ENCODE measurements around the gene NAPSA.
A peak's percentile ranks its signal among the peaks of the same experiment; 100 is the strongest.

Gene NAPSA

GRCh38 chr19:50378863-50379236 lies 13.4 kb upstream of the NAPSA start:
- TF ChIP-seq CTCF (IDR thresholded peaks at IDR 0.05; ENCODE audit: insufficient read depth, low read depth, low read length, missing control alignments) = no peak
- H3K4me3 ChIP-seq (ENCODE audit: low read depth, low read length) = no peak overlapping the region
- no peak for DNase-seq (ENCODE audit: low read depth)

- no peak for TF ChIP-seq CTCF (IDR thresholded peaks at IDR 0.05; ENCODE audit: insufficient read depth, low read depth, low read length, missing control alignments)
- no peak for DNase-seq (ENCODE audit: low read depth)
- H3K4me3 ChIP-seq (ENCODE audit: low read depth, low read length) = no peak overlapping the region
Observed at GRCh38 chr19:50378169-50378862, 12.9 kb upstream of the NAPSA start.

DNA sequence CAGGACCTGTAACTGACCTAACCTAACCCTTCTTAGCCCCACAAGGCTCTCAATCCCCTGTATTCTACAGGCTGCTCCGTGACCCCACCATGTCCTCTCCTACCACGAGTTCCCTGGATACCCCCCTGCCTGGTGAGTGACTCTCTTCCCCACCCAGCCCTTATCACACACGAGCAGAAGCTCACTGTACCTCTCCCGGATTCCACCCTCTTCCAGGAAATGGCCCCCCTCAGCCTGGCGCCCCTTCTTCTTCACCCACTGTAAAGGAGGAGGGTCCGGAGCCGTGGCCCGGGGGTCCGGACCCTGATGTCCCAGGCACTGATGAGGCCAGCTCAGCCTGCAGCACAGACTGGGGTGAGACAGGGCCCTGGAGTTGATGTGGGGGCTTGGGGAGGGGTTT lies 12.1 kb upstream of the NAPSA start:
- no peak for DNase-seq (ENCODE audit: low read depth)
- no peak for TF ChIP-seq CTCF (IDR thresholded peaks at IDR 0.05; ENCODE audit: insufficient read depth, low read depth, low read length, missing control alignments)

GRCh38 chr19:50377051-50377461 lies 11.6 kb upstream of the NAPSA start:
- H3K4me3 ChIP-seq (ENCODE audit: low read depth, low read length) = peak overlapping the region; percentile 48
- no peak for DNase-seq (ENCODE audit: low read depth)
- no peak for TF ChIP-seq CTCF (IDR thresholded peaks at IDR 0.05; ENCODE audit: insufficient read depth, low read depth, low read length, missing control alignments)

More for the DNA sequence above, 12.1 kb upstream of the NAPSA start:
- no peak overlapping the region for H3K4me3 ChIP-seq (ENCODE audit: low read depth, low read length)

- H3K4me3 ChIP-seq (ENCODE audit: low read depth, low read length) = peak within 1 kb of the TSS; percentile 100
- TF ChIP-seq CTCF (IDR thresholded peaks at IDR 0.05; ENCODE audit: insufficient read depth, low read depth, low read length, missing control alignments) = no peak
- peak; percentile 99 for DNase-seq (ENCODE audit: low read depth)
Observed at GRCh38 chr19:50376166-50377050, 11.0 kb upstream of the NAPSA start, which contains the start of gene NR1H2. Gene NR1H2 (plus strand): TSS chr19:50376457. CDS start chr19:50377606, 1,149 bp downstream.

DNA sequence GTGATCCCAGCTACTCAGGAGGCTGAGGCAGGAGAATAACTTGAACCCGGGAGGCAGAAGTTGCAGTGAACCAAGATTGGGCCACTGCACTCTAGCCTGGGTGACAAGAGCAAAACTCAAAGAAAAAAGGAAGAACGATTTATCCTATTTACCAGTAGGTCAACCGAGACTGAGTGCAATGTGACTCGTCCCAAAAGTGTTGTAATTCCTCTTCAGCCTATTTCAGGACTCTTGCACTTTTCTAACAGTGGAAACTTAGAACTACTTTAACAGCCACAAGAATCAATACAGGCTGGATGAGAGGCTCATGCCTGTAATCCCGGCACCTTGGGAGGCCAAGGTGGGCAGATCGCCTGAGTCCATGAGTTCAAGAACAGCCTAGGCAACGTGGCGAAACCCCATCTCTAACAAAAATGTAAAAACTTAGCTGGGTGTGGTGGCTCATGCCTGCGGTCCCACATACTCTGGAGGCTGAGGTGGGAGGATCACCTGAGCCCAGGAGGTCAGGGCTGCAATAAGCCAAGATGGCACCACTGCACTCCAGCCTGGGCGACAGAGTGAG lies 6.6 kb upstream of the NAPSA start:
- H3K4me3 ChIP-seq (ENCODE audit: low read depth, low read length) = no peak overlapping the region
- no peak for TF ChIP-seq CTCF (IDR thresholded peaks at IDR 0.05; ENCODE audit: insufficient read depth, low read depth, low read length, missing control alignments)
- no peak for DNase-seq (ENCODE audit: low read depth)

Data from GM12865 (cell line).